Measurements from ENCODE around the gene KCNJ15.

Gene KCNJ15

GRCh38 chr21:38300141-38300578, 43.4 kb downstream of the KCNJ15 start:
- no peaks in the 10 kb centered on the region for H3K27me3 ChIP-seq (ENCODE audit: control insufficient read depth, insufficient read depth, low read length)
- H3K4me2 ChIP-seq (ENCODE audit: low read length), result no peak overlapping the region
- H3K9ac ChIP-seq (ENCODE audit: low read depth, low read length), result peak overlapping the region; percentile 7
- H3K4me1 ChIP-seq (ENCODE audit: control insufficient read depth, insufficient read depth, low read length), result peaks cover 80% of the 10 kb centered on the region
- no peaks in the 10 kb centered on the region for H3K9me3 ChIP-seq (replicated peaks; ENCODE audit: low read length)
- H3K36me3 ChIP-seq (ENCODE audit: insufficient read depth, low read length), result no peaks in the 10 kb centered on the region
- no peak overlapping the region for H3K4me3 ChIP-seq (ENCODE audit: low read length)

DNA sequence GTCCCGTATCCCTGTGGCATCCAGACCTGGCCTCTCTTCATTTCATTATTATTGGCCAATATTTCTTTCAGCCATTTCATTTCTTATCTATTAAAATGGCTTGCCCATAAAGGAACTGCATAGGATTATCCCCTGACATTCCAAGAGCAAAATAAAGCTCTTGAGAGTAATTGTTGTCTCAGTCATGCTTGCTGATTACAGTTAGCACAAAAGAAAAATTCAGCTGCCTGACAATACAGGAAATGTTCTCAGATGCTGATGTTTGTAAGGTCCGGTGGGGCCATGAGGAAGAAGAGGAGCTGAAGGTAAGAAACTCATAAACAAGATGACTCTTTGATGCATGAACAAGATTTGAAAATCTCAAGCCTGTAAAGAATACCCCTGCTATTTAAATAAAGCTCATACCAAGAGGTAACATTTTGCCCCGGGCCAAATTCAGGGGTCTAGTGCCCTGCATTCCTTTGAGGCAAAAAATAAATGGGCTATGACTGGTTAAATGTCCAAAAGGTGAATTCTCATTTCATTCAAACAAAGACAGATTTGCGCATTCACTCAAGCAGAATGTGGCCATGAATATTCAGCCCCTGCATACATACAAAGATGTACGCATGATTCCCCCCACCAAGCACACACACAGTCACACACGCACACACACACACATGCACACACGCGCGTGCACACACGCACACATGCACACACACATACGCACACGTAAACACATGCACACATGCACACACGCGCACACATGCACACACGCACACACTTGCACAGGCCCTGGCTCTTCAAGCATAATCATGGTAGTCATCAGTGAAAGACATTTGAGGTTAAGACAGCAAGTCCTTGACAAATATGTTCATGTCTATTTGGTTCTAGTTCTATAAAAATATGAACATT, 44.8 kb downstream of the KCNJ15 start:
- Histone ChIP-seq H3K27me3 (ENCODE audit: control insufficient read depth, insufficient read depth, low read length) (no peaks in the 10 kb centered on the region), H3K4me1 (ENCODE audit: control insufficient read depth, insufficient read depth, low read length) (peaks cover 78% of the 10 kb centered on the region), H3K9me3 (replicated peaks; ENCODE audit: low read length) (no peaks in the 10 kb centered on the region), H3K9ac (ENCODE audit: low read depth, low read length) (peak overlapping the region; percentile 17), H3K4me3 (ENCODE audit: low read length) (no peak overlapping the region), H3K4me2 (ENCODE audit: low read length) (no peak overlapping the region), H3K36me3 (ENCODE audit: insufficient read depth, low read length) (no peaks in the 10 kb centered on the region)

DNA sequence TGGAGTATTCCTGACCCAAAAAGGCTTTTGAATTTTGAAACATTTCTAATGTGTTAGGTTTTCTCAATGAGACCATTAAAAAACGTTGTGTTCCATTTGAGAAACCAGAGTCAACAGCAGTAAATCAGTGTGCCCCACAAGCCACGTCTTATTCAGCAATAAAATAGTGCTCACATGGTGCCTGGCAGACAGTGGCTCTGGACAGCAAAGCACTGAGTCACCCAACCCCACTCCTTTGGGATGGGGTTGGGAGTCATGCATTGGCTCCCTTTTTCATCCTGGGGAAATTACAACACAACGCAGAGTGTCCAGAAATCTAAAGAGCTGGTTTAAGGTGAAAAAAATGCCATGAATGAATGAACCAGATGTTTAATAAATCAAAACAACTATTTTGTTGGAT, 46.5 kb downstream of the KCNJ15 start:
- no peaks in the 10 kb centered on the region for H3K36me3 ChIP-seq (ENCODE audit: insufficient read depth, low read length)
- no peaks in the 10 kb centered on the region for H3K9me3 ChIP-seq (replicated peaks; ENCODE audit: low read length)
- peaks cover 78% of the 10 kb centered on the region for H3K4me1 ChIP-seq (ENCODE audit: control insufficient read depth, insufficient read depth, low read length)
- H3K4me3 ChIP-seq (ENCODE audit: low read length), result no peak overlapping the region
- peak overlapping the region; percentile 76 for H3K9ac ChIP-seq (ENCODE audit: low read depth, low read length)
- peak overlapping the region; percentile 10 for H3K4me2 ChIP-seq (ENCODE audit: low read length)
- H3K27me3 ChIP-seq (ENCODE audit: control insufficient read depth, insufficient read depth, low read length), result no peaks in the 10 kb centered on the region

DNA sequence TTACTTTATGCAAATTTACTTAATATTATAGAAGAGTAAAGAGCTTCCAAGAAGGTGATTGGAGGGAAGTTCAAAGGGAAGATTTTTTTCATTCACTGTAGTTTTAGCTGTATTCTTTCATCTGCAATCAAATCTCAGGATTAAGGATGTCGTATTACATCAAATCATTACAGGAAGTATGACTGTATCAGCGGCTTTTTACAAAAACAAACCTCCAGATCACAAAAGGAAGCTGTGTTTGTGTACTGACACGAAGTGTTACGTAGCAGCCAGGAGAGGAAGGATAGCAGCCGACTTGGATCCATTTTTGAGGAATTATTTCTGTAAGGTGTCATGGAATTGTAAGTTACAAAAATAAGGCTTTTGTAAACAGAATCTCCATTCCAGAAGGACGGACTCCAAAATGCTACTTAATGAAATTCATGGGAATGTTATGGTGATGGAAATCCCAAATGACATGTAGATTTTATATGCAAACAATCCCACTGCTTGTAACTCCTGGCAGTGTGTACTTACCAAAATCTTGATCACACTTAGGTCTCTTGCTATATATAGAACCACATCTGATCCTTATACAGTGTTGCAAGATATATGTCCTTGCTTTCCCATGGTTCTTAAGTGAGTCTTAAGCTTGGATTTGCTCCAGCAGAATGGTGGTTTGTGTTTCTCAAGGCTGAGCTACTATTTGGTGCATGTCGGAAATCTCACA, 49.8 kb downstream of the KCNJ15 start:
- Histone ChIP-seq H3K27me3 (ENCODE audit: control insufficient read depth, insufficient read depth, low read length) (no peaks in the 10 kb centered on the region), H3K4me2 (ENCODE audit: low read length) (peak overlapping the region; percentile 38), H3K9ac (ENCODE audit: low read depth, low read length) (peak overlapping the region; percentile 71), H3K4me3 (ENCODE audit: low read length) (no peak overlapping the region), H3K9me3 (replicated peaks; ENCODE audit: low read length) (no peaks in the 10 kb centered on the region), H3K4me1 (ENCODE audit: control insufficient read depth, insufficient read depth, low read length) (peaks cover 71% of the 10 kb centered on the region), H3K36me3 (ENCODE audit: insufficient read depth, low read length) (no peaks in the 10 kb centered on the region)

- Histone ChIP-seq H3K4me3 (ENCODE audit: low read length) (no peak overlapping the region), H3K4me1 (ENCODE audit: control insufficient read depth, insufficient read depth, low read length) (peaks cover 57% of the 10 kb centered on the region), H3K27me3 (ENCODE audit: control insufficient read depth, insufficient read depth, low read length) (no peaks in the 10 kb centered on the region), H3K36me3 (ENCODE audit: insufficient read depth, low read length) (no peaks in the 10 kb centered on the region), H3K9me3 (replicated peaks; ENCODE audit: low read length) (no peaks in the 10 kb centered on the region), H3K4me2 (ENCODE audit: low read length) (no peak overlapping the region), H3K9ac (ENCODE audit: low read depth, low read length) (peak overlapping the region; percentile 7)
These were observed 51.2 kb downstream of the KCNJ15 start for GRCh38 chr21:38307771-38308531.

DNA sequence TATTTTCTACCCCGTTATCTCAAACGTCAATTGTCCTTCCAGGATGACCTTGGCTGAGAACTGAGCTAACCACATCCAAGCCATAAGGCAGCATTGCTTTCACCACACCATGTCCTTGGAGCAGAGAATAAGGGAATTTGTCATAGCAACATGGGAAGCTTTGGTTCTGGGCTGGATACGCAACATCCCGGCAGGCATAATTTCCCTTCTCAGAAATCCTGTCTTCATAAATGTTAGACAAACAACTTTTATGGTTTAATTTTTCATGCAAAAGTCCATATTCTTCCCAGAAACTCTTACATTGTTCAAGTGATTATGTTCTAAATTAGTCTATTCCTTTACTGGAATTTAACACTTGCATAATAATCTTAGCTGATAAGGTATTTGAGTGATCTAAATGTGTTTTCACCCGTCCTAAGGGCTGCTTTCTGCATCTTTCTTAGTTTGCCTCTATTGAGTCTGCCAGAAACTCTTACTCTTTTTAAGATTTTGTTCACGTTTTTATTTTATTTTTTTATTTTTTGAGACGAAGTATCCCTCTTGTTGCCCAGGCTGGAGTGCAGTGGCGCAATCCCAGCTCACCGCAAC, 51.8 kb downstream of the KCNJ15 start:
- Histone ChIP-seq H3K9me3 (replicated peaks; ENCODE audit: low read length) (no peaks in the 10 kb centered on the region), H3K4me1 (ENCODE audit: control insufficient read depth, insufficient read depth, low read length) (peaks cover 53% of the 10 kb centered on the region), H3K9ac (ENCODE audit: low read depth, low read length) (peak overlapping the region; percentile 7), H3K36me3 (ENCODE audit: insufficient read depth, low read length) (no peaks in the 10 kb centered on the region), H3K4me2 (ENCODE audit: low read length) (no peak overlapping the region), H3K27me3 (ENCODE audit: control insufficient read depth, insufficient read depth, low read length) (no peaks in the 10 kb centered on the region), H3K4me3 (ENCODE audit: low read length) (no peak overlapping the region)

DNA sequence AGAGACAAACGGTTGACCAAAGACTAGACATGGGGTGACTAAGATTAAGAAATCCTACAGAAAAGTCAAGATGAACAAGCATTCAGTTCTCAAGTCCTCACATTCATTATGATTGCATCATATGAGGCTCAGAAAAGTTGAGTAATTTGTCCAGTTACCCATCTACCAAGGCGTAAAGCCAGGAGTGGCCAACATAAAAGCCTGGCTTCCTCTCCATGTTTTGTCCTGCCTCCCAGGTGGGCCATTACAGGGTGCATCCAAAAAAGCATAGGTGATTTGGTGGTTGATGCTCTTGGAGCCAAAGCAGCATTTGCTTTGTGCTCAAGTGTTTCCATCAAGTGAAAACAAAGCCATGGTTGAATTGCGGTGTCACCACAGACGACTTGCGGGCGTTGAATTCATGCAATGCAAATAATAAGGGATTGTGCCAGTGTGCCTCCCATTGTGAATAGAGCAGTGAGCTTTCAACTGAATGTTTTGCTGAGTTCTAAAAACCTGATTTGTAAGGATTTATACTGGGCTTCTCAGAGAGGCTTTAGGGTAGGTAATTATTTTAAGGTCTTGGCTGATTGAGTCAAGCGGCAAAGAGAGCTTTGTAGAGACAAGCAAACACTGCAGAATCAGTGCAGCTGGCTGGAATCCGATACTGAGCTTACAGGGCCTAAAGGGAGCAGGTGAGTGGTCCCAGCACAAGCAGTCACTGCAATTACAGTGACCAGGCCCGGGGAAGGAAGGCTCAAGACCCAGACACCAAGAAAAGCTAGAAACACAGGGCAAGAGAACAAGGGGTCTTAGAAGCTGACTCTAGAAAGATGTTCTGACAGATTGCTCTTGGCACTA, 54.1 kb downstream of the KCNJ15 start:
- Histone ChIP-seq H3K9me3 (replicated peaks; ENCODE audit: low read length) (no peaks in the 10 kb centered on the region), H3K36me3 (ENCODE audit: insufficient read depth, low read length) (no peaks in the 10 kb centered on the region), H3K9ac (ENCODE audit: low read depth, low read length) (no peak overlapping the region), H3K4me1 (ENCODE audit: control insufficient read depth, insufficient read depth, low read length) (peaks cover 42% of the 10 kb centered on the region), H3K27me3 (ENCODE audit: control insufficient read depth, insufficient read depth, low read length) (no peaks in the 10 kb centered on the region), H3K4me3 (ENCODE audit: low read length) (no peak overlapping the region), H3K4me2 (ENCODE audit: low read length) (no peak overlapping the region)

DNA sequence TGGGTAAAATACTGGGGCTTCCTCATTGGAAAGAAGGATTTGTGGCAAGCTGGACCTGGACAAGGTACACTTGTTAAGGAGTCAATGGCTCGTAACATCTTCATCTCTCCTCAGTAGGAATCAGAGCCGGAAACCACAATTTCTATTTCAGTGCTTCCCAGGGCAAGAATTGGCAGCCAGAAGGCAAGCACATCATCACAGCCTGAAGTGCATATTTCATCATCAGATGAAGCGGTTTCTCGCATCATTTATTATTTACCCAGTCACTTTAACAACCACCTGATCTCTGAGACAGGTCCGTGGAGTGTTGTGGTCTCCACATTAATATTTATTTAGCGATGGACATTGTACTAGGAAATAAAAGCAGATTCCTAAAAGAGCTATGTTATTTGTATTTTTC, 55.0 kb downstream of the KCNJ15 start:
- no peak overlapping the region for H3K9ac ChIP-seq (ENCODE audit: low read depth, low read length)
- peaks cover 34% of the 10 kb centered on the region for H3K4me1 ChIP-seq (ENCODE audit: control insufficient read depth, insufficient read depth, low read length)

GRCh38 chr21:38312822-38313221, 56.0 kb downstream of the KCNJ15 start:
- Histone ChIP-seq H3K27me3 (ENCODE audit: control insufficient read depth, insufficient read depth, low read length) (no peaks in the 10 kb centered on the region), H3K36me3 (ENCODE audit: insufficient read depth, low read length) (no peaks in the 10 kb centered on the region), H3K4me1 (ENCODE audit: control insufficient read depth, insufficient read depth, low read length) (peaks cover 25% of the 10 kb centered on the region), H3K9me3 (replicated peaks; ENCODE audit: low read length) (no peaks in the 10 kb centered on the region), H3K4me2 (ENCODE audit: low read length) (no peak overlapping the region), H3K4me3 (ENCODE audit: low read length) (no peak overlapping the region), H3K9ac (ENCODE audit: low read depth, low read length) (no peak overlapping the region)

More for the DNA sequence above, 55.0 kb downstream of the KCNJ15 start:
- H3K4me2 ChIP-seq (ENCODE audit: low read length), result no peak overlapping the region
- no peaks in the 10 kb centered on the region for H3K9me3 ChIP-seq (replicated peaks; ENCODE audit: low read length)
- no peak overlapping the region for H3K4me3 ChIP-seq (ENCODE audit: low read length)
- H3K36me3 ChIP-seq (ENCODE audit: insufficient read depth, low read length), result no peaks in the 10 kb centered on the region
- H3K27me3 ChIP-seq (ENCODE audit: control insufficient read depth, insufficient read depth, low read length), result no peaks in the 10 kb centered on the region

- H3K4me2 ChIP-seq (ENCODE audit: low read length), result no peak overlapping the region
- no peaks in the 10 kb centered on the region for H3K27me3 ChIP-seq (ENCODE audit: control insufficient read depth, insufficient read depth, low read length)
- no peaks in the 10 kb centered on the region for H3K9me3 ChIP-seq (replicated peaks; ENCODE audit: low read length)
- no peak overlapping the region for H3K9ac ChIP-seq (ENCODE audit: low read depth, low read length)
- no peaks in the 10 kb centered on the region for H3K36me3 ChIP-seq (ENCODE audit: insufficient read depth, low read length)
- H3K4me3 ChIP-seq (ENCODE audit: low read length), result no peak overlapping the region
- peaks cover 21% of the 10 kb centered on the region for H3K4me1 ChIP-seq (ENCODE audit: control insufficient read depth, insufficient read depth, low read length)
These were observed 57.8 kb downstream of the KCNJ15 start for GRCh38 chr21:38314558-38314957.

Data from skeletal muscle satellite cell (primary cell).